ENCODE measurements around the gene MGLL. TPM values are rescaled to one million over a fixed set of nuclear protein-coding genes. Genes with fewer than 3 reads are reported as not detected.

Gene MGLL
- total RNA-seq, 1 donor from 2014 or later = 132 TPM

- no peak for TF ChIP-seq CTCF (IDR thresholded peaks at IDR 0.05)
- DNase-seq (peak; percentile 23), ATAC-seq (no peak)
- intact Hi-C loops (cut with DNase I) = no loop called here
- Histone ChIP-seq H3K9me3 (no peaks in the 10 kb centered on the region), H3K4me3 (no peak overlapping the region), H3K27me3 (ENCODE audit: low read depth) (no peaks in the 10 kb centered on the region), H3K4me1 (peaks cover 25% of the 10 kb centered on the region), H3K36me3 (peaks cover 37% of the 10 kb centered on the region), H3K27ac (no peak overlapping the region)
Observed at GRCh38 chr3:127691489-127691888, 130.8 kb downstream of the MGLL start.

GRCh38 chr3:127690823-127691452, 131.4 kb downstream of the MGLL start:
- peak overlapping the region; percentile 46 for H3K27ac ChIP-seq

GRCh38 chr3:127690106-127690505, 132.2 kb downstream of the MGLL start:
- DNase-seq = peak; percentile 37
- no peak for TF ChIP-seq CTCF (IDR thresholded peaks at IDR 0.05)
- Histone ChIP-seq H3K27me3 (ENCODE audit: low read depth) (no peaks in the 10 kb centered on the region), H3K4me1 (peaks cover 19% of the 10 kb centered on the region), H3K4me3 (no peak overlapping the region), H3K36me3 (peaks cover 36% of the 10 kb centered on the region), H3K9me3 (no peaks in the 10 kb centered on the region), H3K27ac (peak overlapping the region; percentile 46)
- intact Hi-C loops (cut with DNase I) = no loop called here
- peak; percentile 48 to 53 for ATAC-seq

More at GRCh38 chr3:127690823-127691452, 131.4 kb downstream of the MGLL start:
- peak; percentile 51 for TF ChIP-seq CTCF (IDR thresholded peaks at IDR 0.05)
- no peak overlapping the region for H3K4me3 ChIP-seq
- DNase-seq (peak; percentile 62), ATAC-seq (peak; percentile 75 to 85)
- no peaks in the 10 kb centered on the region for H3K9me3 ChIP-seq
- peaks cover 19% of the 10 kb centered on the region for H3K4me1 ChIP-seq
- peaks cover 37% of the 10 kb centered on the region for H3K36me3 ChIP-seq
- intact Hi-C loops (cut with DNase I) = no loop called here
- H3K27me3 ChIP-seq (ENCODE audit: low read depth) = no peaks in the 10 kb centered on the region

GRCh38 chr3:127689266-127689860, 133.0 kb downstream of the MGLL start:
- ATAC-seq (no peak), DNase-seq (peak; percentile 33)
- no peaks in the 10 kb centered on the region for H3K9me3 ChIP-seq

More at GRCh38 chr3:127689266-127689860, 133.0 kb downstream of the MGLL start:
- H3K36me3 ChIP-seq = peaks cover 29% of the 10 kb centered on the region
- peak overlapping the region; percentile 21 for H3K27ac ChIP-seq
- intact Hi-C loops (cut with DNase I) = no loop called here
- no peak for TF ChIP-seq CTCF (IDR thresholded peaks at IDR 0.05)
- H3K27me3 ChIP-seq (ENCODE audit: low read depth) = no peaks in the 10 kb centered on the region
- H3K4me1 ChIP-seq = peaks cover 19% of the 10 kb centered on the region
- no peak overlapping the region for H3K4me3 ChIP-seq
